Activated CD4-positive, alpha-beta T cell treated with anti-CD3 and anti-CD28 coated beads for 48 hours (primary cell): ENCODE measurements around the gene NUP37.
"Not testable (repeated sequence)": the region's sequence is repeated elsewhere in the genome, so short reads cannot be mapped to it uniquely, and the experiment has no call there.

Experiments used
- DNase-seq: peaks from one replicate; pipeline ENCODE4 v3.0.0-alpha.2; 2020

The NUP37 gene

DNA sequence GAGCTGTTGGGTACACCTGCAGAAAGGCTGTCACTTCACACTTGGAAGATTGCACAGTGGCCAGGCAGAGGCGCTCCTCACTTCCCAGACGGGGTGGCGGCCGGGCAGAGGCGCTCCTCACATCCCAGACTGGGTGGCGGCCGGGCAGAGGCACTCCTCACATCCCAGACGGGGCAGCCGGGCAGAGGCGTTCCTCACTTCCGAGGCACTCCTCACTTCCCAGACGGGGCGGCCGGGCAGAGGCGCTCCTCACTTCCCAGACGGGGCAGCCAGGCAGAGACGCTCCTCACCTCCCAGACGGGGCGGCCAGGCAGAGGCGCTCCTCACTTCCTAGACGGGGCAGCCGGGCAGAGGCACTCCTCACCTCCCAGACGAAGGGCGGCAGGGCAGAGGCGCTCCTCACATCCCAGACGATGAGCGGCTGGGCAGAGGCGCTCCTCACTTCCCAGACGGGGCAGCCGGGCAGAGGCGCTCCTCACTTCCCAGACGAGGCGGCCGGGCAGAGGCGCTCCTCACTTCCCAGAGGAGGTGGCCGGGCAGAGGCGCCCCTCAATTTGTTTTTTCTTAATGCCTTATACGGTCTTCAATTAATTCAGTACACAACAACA is 30.6 kb downstream of the NUP37 start:
- DNase-seq = not testable (repeated sequence)

DNA sequence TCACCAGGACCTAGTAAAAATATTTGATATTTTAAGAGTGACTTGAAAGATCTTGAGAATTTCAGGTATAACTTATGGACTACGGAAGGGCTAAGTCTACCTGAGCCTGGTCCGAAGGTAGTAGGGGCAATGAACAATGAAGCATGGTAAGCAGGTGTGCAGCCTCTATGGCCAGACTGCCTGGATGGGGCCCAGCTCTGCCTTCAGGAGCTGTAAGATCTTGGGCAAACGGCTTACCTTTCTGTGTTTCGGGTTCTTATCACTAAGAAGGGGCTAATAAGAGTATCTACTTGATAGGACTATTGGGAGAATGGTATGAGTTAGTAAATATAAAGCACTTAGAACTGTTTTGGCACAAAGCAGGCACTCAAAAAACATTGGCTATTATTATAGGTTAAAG is 39.1 kb downstream of the NUP37 start:
- no peak for DNase-seq

DNA sequence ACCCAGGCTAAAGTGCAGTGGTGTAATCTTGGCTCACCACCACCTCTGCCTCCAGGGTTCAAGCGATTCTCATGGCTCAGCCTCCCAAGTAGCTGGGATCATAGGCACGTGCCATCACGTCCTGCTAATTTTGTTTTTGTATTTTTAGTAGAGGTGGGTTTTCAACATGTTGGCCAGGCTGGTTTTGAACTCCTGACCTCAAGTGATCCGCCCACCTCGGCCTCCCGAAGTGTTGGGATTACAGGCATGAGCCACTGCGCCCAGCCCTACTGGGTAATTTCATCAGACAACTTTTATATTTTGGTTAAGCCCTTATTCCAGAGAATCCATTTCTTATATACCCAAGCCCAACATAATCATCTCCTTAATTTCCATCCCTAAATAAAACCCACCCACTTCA is 47.8 kb downstream of the NUP37 start:
- not testable (repeated sequence) for DNase-seq

GRCh38 chr12:102069707-102070106 is 50.2 kb downstream of the NUP37 start:
- DNase-seq = no peak

DNA sequence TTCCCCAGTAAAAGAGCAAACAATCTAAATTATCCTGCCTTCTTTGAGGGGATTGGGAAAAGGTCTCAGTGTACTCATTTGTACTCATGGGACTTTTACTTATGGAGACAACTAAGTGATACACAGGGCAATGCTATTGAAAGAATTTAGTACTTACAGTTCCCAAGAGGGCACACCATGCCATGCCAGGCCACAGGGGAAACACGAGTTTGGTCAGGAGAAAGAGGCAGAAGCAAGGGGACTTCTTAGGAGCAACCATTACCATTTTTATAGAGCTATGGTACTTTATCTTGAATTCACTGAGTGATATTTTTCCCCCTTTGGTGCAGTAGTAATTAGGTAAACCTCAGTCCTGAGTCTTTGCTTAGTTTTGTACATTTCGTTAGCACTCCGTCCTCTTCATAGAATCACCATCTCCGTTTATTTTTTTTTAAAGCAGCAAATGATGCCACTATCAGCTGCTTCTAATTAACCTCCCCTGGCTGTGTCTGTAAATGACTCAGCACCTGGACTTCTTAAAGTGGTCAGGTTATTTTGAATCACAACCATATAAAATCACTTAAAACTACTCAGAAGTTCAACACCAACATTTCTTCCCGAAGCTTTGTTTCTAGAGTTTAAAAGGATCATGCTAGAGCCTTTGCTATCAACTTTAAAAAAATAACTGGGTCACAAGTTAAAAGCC is 52.2 kb downstream of the NUP37 start:
- DNase-seq = no peak

DNA sequence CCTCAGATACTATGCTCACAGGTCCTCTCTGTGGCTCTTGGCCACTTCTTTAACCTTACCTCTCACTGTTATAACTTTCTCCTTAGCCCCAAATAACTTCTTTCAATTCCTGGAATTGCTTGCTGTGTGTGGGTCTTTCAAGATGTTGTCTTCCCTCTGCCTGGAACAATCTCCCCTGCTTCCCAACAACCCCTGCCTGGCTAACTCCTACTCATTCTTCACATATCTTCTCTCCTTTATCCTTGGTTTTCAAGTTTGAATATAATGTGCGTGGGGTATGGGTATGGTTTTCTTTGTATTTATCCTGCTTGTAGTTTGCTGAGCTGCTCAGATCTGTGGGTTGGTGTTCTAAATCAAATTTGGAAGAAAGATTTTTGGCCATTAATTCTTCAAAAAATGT is 55.4 kb downstream of the NUP37 start:
- no peak for DNase-seq

DNA sequence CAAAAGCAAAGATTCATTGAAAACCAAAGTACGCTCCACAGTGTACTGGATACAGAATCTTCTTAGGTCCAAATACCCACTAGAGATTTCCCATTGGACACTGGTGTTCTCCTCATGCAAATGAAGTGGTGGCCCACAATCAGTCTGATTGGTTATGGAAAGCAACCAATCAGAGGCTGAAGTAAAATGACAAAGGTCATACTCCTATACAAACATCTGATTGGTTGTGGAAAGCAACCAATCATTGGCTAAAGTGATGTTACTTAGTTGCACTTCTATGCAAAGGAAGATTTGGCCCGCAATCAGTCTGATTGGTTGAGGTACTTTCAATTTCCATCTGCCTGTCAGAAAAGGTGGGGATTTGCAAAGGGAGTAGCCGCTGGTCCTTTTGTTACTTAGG is 56.8 kb downstream of the NUP37 start:
- no peak for DNase-seq

DNA sequence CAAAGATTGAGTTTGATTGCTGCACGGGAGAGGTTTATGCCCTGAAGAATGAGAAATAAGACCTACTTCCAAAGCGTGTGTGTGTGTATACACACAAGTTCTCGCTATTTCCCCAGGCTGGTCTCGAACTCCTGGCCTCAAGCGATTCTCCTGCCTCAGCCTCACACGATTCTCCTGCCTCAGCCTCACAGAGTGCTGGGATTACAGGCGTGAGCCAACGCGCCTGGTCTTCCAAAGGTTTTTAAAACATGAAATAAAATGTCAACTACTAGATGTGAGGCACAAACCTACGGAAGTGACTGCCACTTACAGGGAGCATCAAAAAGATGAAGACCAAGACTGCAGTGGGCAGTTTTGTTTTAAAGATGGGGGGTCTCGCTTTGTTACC is 57.5 kb downstream of the NUP37 start:
- DNase-seq = no peak

- peak; percentile 97 for DNase-seq
These were observed 58.1 kb downstream of the NUP37 start, which contains the start of gene WASHC3 for GRCh38 chr12:102061560-102062418. Gene WASHC3, minus strand, starts transcription at chr12:102061991. Its CDS starts 29 bp downstream, at chr12:102061962.

- no peak for DNase-seq
These were observed 58.8 kb downstream of the NUP37 start for GRCh38 chr12:102061096-102061559.

GRCh38 chr12:102059343-102059742 is 60.6 kb downstream of the NUP37 start:
- DNase-seq = no peak

DNA sequence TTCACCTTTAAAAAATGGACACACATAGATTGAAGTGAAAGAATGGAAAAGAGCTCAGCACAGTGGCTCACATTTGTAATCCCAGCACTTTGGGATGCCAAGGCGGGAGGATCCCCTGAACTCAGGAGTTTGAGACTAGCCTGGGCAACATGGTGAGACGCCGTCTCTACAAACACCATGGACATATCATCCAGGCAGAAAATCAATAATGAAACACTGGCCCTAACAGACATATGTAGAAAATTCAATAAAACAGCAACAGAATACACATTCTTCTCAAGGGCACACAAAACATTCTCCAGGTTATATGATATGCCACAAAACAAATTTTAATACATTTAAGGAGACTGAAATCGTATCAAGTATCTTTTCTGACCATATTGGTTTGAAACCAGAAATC is 65.6 kb downstream of the NUP37 start:
- DNase-seq = no peak

GRCh38 chr12:102053062-102053349 is 66.9 kb downstream of the NUP37 start:
- DNase-seq = no peak

GRCh38 chr12:102052192-102053061 is 67.5 kb downstream of the NUP37 start:
- DNase-seq = no peak

GRCh38 chr12:102051431-102051965 is 68.4 kb downstream of the NUP37 start:
- no peak for DNase-seq

DNA sequence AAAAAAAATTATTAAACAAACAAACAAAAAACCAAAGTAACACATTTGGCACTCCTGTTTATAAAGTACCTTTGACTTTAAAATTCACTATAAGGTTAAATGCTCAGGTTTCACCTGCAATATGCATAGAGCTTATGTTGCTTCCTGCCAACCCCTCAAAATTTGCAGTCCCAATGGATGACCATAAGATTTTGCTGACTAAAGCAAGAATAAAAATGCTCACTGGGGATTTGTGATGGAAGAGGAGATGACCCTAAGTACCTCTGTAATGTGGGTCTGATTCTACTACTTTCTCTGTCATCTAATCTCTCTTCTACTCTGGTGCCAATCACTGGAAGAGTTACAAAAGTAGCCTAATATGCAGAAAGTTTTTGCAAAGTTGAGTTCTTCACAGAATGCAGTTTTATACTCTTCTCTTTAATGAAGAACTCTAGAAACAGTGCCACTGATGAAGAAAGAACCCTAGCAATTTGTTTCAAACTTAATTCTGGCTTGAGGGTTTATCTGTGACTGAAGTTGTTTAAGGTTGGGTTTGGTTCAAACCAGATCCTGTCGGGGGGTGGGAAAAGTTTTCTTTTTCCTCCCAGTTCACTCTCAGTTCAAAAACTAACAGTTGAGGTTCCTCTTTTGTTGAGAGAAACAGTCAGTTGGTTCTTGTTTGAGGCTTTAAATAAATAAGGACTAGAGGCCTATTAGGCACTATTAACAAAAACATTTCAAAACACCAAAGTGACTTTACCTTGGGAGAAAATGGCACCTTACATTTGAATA is 69.1 kb downstream of the NUP37 start:
- no peak for DNase-seq

DNA sequence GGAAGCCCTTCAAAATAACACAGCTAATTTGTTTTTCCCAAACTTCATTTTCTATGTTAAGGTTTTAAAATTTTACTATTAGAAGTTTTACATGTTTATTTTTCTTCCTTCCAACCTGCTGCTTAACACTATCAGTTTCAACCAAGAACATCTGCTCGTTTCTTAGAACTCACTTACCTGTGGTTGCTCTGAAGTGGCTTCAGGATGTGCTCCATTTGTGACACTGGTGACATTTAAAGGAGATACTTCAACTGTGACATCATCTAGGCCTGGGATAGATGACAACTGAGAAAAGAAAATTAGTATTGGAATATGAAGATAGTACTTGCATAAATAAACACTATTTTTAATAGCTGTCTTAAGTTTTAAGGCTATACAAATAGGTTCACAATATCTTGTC is 76.0 kb downstream of the NUP37 start:
- no peak for DNase-seq

GRCh38 chr12:102033991-102034745 is 85.7 kb downstream of the NUP37 start:
- no peak for DNase-seq

GRCh38 chr12:102031852-102032251 is 88.1 kb downstream of the NUP37 start:
- DNase-seq = no peak

DNA sequence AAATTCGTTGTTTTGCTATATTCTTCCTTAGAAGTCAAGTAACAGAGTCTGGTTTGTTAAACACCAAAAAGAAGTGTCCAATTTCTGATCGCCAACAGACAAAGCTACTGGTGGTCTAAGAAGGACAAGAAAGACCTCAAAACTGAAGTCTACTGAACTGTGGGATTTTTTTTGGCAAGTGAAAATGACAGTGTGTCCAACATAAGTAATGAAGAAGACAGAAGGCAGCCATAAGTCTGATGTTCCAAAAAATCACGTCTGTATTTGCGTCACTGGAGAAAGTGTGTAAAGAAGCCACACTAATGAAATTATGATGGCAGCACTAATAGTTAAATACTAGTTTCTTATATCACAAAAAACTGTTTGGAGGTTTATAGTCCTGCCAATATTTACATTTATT is 90.8 kb downstream of the NUP37 start:
- DNase-seq = no peak

DNA sequence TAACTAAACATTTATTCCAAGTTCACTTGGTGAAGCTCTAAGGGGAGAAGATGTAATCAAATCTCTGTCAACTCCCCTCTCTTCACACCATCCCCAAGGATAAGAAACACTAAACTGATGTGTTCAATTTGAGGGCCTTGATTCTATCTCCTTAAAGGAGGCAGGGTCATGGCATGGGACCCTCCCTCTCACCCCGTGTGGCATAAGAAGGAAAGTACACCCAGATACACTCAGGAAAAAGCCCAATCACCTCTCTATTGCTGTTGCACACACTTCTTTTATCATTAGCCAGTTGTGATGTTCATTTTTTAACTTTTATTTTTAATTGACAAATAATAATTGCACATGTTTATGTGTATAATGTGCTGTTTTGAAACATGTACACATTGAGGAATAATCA is 93.2 kb downstream of the NUP37 start:
- DNase-seq = no peak
